ENCODE data around the gene ENPP7.

ENPP7 gene

DNA sequence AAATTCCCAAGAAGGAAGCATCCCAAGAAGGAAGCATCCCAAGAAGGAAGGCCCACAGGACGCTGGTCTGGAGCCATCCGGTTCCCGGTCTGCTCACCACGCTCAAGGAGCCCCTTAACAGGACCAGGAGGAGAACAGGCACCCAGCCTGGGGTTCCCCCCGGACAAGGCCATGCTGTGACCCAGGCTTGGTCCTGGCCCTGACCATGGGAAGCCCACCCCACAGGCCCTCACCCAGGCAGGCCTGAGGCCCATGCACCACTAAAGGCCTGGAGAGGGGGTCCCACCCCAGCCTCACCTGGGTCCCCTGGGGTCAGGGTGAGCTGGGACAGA is 340 bp upstream of the ENPP7 start:
- Histone ChIP-seq H3K4me3 (ENCODE audit: low read depth, low read length) (no peak overlapping the region), H3K27ac (no peak overlapping the region), H3K27me3 (ENCODE audit: insufficient read depth, low read depth, severe bottlenecking) (no peaks in the 10 kb centered on the region), H3K36me3 (no peaks in the 10 kb centered on the region), H3K9me3 (ENCODE audit: severe bottlenecking) (no peaks in the 10 kb centered on the region)
- no peak for TF ChIP-seq CTCF (IDR thresholded peaks at IDR 0.05; ENCODE audit: low read depth, low read length)
- no peak for DNase-seq

GRCh38 chr17:79732254-79732653 is 1.5 kb downstream of the ENPP7 start:
- Histone ChIP-seq H3K27me3 (ENCODE audit: insufficient read depth, low read depth, severe bottlenecking) (no peaks in the 10 kb centered on the region), H3K36me3 (no peaks in the 10 kb centered on the region), H3K9me3 (ENCODE audit: severe bottlenecking) (no peaks in the 10 kb centered on the region), H3K4me3 (ENCODE audit: low read depth, low read length) (no peak overlapping the region), H3K27ac (no peak overlapping the region)
- DNase-seq = no peak
- no peak for TF ChIP-seq CTCF (IDR thresholded peaks at IDR 0.05; ENCODE audit: low read depth, low read length)

DNA sequence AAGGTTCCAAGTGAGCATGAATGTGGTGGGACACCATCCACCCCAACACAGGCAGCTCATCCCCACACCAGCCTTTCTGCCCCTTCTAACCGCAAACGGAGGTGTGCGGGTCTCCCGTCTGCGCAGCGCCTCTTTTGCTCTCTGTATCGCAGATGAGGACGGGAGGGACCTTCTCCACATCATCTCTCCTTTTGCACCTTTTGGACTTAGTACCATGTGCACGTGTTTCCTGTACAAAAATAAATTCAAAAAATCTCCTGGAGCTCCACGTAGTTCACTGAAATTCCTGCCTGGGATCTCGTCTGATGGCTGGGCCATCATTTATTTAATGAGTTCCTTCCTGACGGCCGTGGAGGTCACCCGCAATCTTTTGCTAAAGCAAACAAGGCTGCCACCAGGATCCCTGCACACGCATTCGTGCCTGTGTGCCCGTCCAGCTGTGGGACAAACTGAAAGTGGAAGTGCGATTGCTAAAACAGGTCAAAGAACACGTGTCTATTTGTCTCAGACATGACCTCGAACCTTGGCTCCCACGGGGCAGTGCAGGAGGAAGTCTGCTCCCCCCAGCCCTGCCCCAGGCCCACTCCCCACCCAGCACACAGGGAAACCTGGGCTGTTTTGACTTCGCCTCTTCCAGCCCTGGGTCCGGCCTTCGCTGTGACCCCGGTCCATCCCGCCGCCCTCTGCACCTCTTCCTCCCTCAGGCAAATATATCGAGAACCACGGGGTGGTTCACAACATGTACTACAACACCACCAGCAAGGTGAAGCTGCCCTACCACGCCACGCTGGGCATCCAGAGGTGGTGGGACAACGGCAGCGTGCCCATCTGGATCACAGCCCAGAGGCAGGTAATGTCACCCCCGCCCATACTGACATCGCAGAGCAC is 2.3 kb downstream of the ENPP7 start:
- DNase-seq = no peak
- no peaks in the 10 kb centered on the region for H3K9me3 ChIP-seq (ENCODE audit: severe bottlenecking)
- H3K36me3 ChIP-seq = no peaks in the 10 kb centered on the region
- H3K27ac ChIP-seq = no peak overlapping the region
- no peak overlapping the region for H3K4me3 ChIP-seq (ENCODE audit: low read depth, low read length)
- no peak for TF ChIP-seq CTCF (IDR thresholded peaks at IDR 0.05; ENCODE audit: low read depth, low read length)
- H3K27me3 ChIP-seq (ENCODE audit: insufficient read depth, low read depth, severe bottlenecking) = no peaks in the 10 kb centered on the region

GRCh38 chr17:79733692-79734070 is 2.9 kb downstream of the ENPP7 start:
- DNase-seq = no peak
- no peak for TF ChIP-seq CTCF (IDR thresholded peaks at IDR 0.05; ENCODE audit: low read depth, low read length)
- no peak overlapping the region for H3K4me3 ChIP-seq (ENCODE audit: low read depth, low read length)

DNA sequence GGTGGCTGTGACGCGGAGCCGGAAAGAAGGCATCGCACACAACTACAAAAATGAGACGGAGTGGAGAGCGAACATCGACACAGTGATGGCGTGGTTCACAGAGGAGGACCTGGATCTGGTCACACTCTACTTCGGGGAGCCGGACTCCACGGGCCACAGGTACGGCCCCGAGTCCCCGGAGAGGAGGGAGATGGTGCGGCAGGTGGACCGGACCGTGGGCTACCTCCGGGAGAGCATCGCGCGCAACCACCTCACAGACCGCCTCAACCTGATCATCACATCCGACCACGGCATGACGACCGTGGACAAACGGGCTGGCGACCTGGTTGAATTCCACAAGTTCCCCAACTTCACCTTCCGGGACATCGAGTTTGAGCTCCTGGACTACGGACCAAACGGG is 4.4 kb downstream of the ENPP7 start:
- no peak for TF ChIP-seq CTCF (IDR thresholded peaks at IDR 0.05; ENCODE audit: low read depth, low read length)
- DNase-seq = no peak
- Histone ChIP-seq H3K27me3 (ENCODE audit: insufficient read depth, low read depth, severe bottlenecking) (no peaks in the 10 kb centered on the region), H3K9me3 (ENCODE audit: severe bottlenecking) (no peaks in the 10 kb centered on the region), H3K4me3 (ENCODE audit: low read depth, low read length) (no peak overlapping the region), H3K27ac (no peak overlapping the region), H3K36me3 (no peaks in the 10 kb centered on the region)

More at GRCh38 chr17:79733692-79734070, 2.9 kb downstream of the ENPP7 start:
- H3K9me3 ChIP-seq (ENCODE audit: severe bottlenecking) = no peaks in the 10 kb centered on the region
- H3K36me3 ChIP-seq = no peaks in the 10 kb centered on the region
- no peaks in the 10 kb centered on the region for H3K27me3 ChIP-seq (ENCODE audit: insufficient read depth, low read depth, severe bottlenecking)
- H3K27ac ChIP-seq = no peak overlapping the region

Measured in WERI-Rb-1 (cell line).